ENCODE results near the gene PADI3. TPM values are rescaled to one million over a fixed set of nuclear protein-coding genes. Genes with fewer than 3 reads are reported as not detected.

PADI3 gene
- polyA plus RNA-seq, 1 donor: not detected

DNA sequence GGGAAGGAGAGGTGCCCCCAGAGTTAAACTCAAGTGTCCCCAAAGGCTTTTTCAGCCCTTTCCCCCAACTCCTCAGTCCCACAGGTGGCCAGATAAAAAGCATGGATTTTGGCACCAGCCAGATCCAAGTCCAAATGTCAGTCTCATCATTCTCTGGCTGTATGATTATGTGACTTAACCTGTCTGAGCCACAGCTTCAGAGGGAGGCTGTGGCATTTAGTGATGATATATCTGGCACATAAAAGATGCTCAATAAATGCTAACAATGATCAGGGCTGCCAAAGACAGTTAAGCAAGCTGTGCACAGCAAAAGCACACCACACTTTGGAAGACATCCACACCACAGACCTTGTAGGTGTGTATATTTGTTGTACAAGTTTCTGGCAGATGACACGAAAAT lies 5.6 kb upstream of the PADI3 start:
- DNase-seq: no peak

DNA sequence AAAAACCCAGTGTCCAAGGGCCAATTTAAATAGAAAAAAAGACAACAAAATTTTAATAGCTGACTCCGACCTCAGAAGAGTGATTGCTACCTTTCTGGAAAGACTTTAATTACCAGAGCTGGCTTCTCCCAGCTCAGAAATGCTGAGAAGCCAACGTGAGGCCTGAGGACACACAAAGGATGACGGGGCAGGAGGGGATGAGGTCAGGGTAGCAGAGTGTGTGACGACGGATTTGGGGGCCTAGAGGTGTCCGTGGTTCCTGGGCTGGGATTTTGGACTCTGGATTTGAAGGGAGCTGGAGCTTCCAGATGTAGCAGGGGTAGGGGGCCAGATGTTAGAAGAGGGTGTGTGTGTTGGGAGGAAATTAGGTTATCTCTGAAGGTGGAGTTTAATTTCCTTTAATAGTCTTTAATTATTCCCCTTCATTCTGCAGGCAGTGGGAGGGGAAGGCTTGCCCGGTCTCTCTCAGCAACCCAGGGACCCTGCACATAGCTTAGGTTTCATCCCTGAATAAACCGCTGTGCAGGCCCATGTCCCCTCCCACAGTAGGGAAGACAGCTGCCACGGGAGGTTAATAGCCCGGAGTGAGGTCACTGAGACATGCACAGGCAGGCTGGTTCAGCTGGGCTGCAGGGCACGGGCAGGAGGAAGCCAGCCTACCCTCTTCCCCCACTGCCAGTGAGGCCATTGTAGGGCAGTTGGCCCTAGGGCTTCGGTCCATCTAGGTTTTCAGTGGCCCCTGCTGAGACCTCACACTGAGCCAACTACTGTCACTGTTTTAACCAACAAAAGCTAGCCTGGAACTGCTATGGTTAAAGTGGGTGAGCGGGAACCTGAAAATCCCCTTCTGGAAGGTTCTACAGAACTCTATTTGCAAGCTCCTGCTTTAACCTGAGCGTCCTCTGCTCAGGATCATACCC lies 3.8 kb upstream of the PADI3 start:
- peak; percentile 11 for DNase-seq

DNA sequence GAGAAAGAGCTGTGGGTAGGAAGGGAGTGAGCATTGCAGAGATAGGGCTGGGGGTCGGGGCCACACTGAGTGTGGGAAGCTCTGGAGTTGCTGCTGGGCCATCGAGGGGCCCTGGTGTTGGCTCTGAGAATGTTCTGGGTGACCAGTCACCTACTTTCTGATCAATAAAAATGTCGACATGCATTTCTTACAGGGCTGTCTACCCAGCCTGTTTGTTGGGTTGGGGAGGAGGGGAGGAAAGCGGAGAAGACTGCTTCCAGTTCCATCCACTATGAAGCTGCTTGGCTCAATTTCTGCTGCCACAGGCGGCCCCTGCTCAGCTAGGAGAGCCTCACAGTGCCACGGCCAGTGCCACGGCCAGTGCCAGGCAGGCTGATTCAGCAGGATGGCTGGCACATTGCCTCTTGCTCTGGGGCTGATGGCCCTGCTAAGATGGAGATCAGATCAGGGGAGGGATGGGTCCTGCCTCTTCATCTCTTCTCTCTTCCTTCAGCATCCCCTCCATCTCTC lies 3.0 kb upstream of the PADI3 start:
- no peak for DNase-seq

DNA sequence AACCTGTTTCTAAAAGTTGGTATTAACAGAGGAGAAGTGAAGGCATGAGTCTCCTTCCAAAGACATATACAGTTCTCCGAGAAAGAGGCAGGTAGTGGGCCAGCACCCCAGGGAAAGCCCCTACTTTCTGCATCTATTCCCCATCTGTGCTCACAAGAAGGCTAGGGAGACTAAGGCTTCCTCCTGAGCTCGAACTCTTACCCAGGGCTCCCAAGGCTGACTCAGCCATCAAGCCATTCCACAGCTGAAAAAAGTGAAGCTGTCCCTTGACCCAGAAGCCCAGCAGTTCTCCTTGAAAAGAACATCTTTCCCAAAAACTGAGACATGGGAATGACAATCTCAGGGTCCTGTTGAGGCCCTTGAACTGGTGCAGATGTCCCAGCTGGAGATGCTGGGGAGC lies 1.9 kb upstream of the PADI3 start:
- no peak for DNase-seq

DNA sequence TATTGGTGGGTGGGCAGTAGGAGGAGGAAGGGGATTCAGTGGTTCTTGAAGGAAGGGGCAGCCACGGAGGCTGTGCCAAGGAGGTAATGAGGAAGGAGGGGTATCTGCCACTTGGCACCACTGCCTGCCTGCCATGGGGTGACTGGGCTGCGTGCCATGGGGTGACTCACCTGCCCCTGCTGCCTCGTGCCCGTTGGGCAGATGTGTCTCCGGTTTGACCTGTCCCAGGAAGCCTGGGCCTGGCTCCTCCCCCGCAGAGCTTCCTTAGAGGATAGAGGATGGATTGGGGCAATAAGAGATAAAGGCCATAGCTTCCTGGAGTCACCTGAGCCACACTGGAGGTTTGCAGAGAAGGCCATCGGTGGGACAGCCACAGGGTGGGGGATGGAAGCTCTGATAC lies 1.7 kb downstream of the PADI3 start:
- DNase-seq: no peak

DNA sequence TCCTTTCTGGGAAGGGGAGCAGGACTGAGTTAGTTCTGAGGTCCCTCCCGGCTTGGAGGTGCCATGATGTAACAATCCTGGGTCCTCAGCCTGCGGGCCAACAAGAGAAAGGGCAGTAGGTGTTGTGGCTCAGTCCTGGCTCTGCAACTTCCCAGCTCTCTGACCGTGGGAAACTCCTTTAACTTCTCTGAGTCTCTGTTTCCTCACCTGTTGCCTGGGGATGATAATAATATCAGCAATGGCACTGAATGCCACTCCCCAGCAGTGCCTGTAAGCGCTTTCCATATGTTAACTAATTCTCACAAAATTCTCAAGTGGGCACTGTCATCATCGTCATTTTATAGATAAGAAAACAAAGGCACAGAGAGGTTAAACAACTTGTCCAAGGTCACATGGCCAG lies 2.3 kb downstream of the PADI3 start:
- DNase-seq: no peak

DNA sequence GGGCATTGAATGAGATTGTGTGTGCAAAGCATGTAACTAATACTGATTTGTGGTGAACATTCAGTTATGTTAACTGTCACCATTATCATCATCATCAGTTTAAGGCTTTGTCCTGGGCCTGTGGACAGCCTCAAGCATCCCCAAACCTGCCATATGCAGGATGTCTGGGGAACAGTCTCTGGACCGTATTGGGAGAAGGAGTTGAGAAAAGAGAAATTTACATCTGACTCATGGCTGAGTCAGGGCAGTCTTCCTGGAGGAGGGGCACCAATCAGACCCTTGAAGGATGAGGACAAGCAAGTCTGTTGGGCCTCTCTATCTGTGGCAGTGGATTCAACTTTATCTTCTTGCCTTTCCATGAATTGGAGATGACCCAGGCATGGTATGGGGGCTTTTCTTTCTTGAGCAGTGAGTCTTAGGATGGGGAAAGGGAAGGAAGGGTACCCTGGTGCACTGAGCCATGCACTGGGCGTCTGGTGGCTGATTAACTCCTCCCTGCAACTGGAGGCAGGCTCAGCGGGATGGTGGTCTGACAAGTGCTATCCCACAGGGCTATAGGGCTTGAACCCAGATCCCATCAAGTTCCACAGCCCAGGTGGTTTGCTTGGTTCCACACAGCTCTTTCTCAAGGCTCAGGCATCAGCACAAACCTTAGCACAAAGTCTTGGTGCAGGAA lies 2.9 kb downstream of the PADI3 start:
- DNase-seq: no peak

DNA sequence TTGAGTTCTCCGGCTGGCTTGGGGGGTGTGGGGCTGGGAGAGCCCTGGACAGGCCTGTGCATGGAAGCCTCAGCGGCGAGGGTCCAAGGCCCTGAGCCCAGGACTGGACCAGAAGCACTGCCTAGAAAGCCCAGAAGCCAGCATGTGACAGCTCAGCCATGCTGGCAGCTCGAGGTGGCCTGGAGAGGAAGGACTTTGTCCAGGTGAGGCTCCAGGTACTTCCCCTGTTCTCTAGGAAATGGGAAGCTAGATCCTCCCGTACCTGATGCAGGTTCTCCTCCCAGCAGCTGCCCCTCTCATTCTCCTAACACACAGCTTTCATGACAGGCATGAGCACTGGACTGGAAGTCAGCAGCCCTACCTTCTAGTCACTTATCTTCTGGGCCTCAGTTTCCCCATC lies 6.4 kb downstream of the PADI3 start:
- no peak for DNase-seq

DNA sequence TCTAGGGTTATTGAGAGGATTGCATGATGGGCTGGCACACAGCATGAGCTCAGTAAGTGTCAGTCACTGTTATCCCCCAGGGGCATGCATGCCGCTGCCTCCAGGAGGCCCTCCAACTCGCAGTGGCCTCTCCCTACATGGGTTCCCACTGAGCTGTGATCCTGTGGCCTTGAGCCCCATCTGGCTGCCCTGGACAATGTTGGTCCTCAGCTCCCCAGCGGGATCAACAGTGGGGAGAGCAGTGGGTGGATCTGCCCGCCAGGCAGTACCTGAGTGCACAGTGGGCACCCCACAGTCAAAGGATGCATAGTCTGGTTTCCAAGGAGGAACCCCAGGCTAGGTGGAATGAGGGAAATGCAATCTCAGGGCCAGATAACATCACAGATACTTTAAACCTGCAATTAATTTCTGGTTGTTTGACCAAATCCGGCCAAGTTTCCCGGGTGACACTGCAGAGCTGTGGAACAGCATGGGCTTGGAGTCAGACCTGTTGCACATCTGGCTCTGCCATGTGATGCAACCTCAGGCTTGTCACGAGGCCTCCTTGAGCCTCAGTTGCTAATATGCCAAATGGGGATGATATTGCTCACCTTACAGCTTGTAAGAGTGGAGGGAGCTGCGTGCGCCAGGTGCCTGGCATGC lies 9.3 kb downstream of the PADI3 start:
- no peak for DNase-seq

DNA sequence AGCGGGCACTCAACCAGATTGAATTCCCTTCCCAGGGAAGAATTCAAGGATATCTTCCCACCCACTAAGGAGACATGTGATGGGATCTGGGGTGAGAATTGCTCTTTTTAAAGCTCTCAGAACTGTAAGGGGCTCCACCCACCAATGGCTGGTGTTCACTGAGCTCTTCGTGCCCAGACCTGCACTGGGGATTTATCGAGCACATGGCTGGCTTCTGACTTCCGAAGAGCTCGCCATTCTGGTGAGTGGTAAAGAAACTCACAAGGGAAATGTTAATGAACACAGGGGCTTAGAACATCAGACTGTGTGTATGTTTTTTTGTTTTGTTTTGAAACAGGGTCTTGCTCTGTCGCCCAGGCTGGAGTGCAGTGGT lies 9.8 kb downstream of the PADI3 start:
- no peak for DNase-seq

DNA sequence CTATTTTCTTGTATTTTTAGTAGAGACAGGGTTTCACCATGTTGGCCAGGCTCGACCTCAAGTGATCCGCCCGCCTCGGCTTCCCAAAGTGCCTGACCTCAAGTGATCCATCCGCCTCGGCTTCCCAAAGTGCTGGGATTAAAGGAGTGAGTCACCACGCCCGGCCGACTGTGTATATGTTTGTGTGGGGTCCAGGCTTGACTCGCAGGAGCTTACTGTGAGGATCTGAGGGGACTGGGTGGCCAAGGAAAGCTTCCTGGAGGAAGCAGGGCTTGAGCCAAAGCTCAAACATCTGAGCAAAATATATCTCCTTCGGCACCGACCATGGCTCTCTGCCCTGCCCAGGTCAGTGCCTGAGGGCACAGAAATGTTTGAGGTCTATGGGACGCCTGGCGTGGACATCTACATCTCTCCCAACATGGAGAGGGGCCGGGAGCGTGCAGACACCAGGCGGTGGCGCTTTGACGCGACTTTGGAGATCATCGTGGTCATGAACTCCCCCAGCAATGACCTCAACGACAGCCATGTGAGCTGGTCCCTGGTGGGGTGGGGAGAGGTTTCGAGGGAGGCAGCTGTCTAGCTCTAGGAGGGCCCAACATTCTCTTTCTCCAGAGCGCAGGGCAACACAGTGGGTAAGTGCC lies 10.5 kb downstream of the PADI3 start:
- no peak for DNase-seq

DNA sequence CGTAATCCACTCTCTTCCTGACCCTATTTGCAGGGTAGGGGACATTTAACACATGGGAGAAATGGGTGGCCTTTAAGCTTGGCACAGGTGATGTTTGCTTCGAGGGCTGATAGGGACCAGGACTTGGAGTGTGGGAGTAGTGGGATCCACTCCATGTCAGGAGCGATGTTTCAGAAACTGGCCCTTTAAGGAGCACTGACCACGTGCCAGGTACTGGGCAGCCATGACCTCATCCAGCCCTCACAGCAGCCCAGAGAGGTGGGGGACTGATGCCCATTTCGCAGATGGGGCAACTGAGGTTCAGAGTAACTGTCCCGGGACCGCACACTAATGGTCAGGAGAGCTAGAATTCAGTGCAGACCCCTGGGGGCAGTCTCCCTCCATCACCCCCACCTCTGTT lies 11.4 kb downstream of the PADI3 start:
- no peak for DNase-seq

DNA sequence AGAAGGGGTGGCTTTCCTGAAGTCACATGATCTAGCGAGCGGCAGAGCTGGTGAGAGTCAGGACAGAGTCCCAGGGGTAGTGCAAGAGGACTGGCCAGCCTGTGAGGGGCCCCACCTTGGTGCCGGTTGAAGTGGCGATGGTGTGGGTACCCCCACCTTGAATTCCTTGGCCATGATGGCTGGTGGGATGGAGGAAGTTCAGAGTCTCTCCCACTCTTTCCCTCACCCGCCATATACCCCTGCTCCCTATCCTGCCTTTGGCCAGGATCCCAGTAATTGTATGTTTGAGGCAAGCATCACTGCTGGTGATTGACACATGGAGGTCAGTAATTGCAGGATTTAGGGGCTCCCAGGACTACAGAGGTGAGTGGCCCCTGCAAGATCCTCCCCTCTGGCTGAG lies 11.8 kb downstream of the PADI3 start:
- DNase-seq: no peak

DNA sequence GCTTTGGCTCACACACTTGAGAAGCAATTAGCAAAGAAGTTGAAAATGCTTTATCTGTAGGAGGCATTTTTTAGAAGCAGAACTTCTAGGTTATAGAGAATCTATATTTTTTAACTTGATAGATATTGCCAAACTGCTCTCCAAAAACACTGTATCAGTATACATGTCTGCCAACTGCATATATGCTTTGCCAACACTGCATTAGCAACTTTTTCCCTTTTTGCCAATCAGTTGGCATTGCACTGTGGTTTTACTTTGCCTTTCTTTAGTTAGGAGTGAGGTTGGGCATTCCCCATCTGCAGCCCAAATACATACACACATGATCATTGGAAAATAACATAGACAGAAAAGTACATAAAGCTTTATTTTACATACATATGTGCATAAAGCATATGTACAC lies 15.0 kb downstream of the PADI3 start:
- DNase-seq: no peak

DNA sequence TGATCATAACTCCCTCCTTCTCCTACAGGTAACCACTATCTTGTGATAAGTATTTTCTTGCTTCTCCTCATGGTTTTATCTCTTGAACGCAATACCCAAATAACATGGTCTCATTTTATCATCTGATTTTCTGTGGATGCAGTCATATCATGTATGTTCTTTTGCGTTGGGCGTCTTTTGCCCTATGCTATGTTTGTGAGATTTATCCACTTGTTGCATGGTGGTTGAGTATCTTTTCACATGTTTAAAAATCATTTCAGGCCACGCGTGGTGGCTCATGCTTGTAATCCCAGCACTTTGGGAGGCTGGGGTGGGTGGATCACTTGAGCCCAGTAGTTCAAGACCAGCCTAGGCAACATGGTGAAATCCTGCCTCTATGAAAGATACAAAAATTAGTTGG lies 15.6 kb downstream of the PADI3 start:
- DNase-seq: no peak

DNA sequence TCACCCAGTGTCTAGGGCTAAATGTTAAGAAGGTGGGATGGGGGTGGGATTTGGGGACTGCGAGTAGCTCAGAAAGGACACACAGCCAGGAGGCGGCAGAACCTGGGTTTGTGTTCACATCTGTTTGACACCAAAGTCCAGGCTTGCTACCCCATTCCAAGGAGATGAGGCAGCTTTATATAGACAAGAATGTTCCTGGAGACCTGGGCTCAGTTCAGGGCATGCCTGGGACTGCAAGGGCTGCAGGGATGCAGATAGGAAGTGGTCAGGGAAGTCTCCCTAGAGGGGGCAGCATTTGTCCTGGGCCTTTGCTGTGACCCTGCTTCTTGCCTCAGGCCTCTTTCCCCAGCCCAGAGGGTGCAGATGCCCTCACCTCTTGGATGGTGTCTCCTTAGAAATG lies 16.3 kb downstream of the PADI3 start:
- DNase-seq: no peak

DNA sequence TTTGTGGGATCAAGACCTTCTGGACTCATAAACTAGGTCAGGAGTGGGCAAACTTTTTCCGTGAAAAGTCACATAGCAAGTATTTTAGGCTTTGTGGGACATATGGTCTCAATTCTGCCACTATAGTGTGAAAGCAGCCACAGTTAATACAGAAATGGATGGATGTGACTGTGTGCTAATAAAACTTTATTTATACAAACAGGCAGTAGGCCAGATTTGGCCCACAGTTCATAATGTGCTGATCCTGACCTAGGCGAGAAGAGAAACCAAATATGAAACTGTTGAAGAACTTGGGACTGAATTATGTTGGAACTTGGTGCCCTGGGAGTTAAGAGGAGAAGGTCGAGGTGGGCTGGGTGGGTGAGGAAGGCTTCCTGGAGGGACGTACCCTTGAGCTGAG lies 17.1 kb downstream of the PADI3 start:
- no peak for DNase-seq

DNA sequence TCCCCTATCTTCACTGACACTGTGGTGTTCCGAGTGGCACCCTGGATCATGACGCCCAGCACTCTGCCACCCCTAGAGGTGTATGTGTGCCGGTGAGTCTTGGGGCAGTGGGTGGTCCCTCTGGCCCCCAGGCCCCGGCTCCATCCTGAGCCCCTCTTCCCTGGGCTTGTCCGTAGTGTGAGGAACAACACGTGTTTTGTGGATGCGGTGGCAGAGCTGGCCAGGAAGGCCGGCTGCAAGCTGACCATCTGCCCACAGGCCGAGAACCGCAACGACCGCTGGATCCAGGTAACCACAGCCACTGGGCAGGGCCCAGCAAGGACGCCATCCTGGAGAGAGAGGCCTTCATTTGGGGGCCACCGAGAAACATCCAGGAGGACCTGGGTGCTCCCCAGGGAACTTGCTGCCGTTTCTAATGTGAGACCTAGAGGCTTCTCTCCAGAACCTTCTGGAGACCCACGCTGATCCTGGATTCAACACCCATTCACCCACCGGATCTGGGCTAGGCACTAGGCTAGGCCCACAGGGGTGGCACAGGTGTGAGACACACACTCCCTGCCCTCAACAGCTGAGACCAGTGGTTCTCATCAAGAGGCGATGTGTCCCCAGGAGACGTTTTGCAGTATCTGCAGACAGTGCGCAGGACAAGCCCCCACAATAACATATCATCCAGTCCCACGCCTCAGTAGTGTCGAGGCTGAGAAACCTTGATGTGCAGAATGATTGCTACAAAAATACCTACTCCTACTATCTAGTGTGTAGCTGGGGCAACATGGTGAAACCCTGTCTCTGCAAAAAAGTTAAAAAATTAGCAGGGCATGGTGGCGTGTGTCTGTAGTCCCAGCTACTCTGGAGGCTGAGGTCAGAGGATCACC lies 22.2 kb downstream of the PADI3 start:
- DNase-seq: no peak

DNA sequence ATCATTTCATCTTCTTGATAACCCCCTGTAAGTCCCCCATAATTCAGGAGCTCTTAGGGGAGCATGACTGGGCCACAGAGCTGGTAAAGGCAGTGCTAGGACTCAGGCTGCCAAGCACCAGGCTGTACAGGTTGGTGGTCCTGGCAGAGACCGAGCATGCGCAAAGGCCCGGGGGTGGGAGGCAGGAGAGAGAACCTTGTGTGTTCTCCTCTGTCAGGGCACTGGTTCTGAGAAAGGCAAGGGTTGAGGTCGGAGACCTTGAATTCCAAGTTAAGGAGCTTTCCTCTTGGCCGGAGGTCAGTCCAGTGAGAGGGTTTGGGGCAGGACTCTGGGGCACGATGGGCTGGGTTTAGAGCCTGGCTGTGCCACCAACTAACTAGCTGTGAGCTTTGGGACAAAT lies 23.2 kb downstream of the PADI3 start:
- no peak for DNase-seq

DNA sequence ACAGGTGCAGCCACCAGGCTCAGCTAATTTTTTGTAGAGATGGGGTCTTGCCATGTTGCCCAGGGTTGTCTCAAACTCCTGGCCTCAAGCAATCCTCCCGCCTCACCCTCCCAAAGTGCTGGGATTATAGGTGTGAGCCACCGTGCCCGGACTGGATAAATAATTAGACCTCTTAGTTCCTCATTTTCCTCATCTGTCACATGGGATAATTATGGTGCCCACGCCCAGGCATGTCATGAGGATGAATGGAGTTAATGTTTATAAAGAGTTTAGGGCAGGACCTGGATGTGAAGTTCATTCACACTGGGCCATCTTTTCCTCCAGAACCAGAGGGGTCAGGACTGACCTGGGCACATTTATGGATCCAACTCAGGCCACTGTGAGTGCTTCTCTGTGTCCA lies 23.7 kb downstream of the PADI3 start:
- no peak for DNase-seq

DNA sequence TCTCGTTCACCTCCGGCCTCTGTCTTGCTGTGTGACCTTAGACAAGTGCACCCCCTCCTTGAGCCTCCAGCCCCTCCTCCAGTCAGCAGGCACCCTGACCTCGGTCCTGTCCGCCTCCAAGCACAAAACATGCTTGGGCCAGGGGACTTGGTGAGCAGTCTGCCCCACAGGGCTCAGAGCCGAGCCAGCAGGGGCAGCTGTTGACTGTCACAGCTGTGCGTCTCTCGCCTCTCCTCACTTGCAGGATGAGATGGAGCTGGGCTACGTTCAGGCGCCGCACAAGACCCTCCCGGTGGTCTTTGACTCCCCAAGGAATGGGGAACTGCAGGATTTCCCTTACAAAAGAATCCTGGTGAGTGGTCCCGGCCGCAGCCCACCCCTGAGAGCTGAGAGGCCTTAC lies 24.2 kb downstream of the PADI3 start:
- DNase-seq: no peak

Data from hindlimb muscle (tissue), 1 donor.